LNCaP clone FGC (cell line): ENCODE data around the gene BABAM1.

Experiments
- DNase-seq: peaks from one replicate; pipeline ENCODE4 v3.0.0-alpha.2; 2011; ENCODE audit warnings: low read depth
- H3K4me3 ChIP-seq: 2 replicates; pipeline ENCODE4 v1.5.1; 2011; ENCODE audit warnings: mild to moderate bottlenecking, low read depth, low read length, control low read depth
- TF ChIP-seq, protein P1 (sequence below): IDR thresholded peaks from 2 replicates; pipeline ENCODE4 v1.5.1; 2012; ENCODE audit warnings: mild to moderate bottlenecking; ENCODE audit not compliant: control insufficient read depth, insufficient read depth; ENCODE audit errors: extremely low read depth

BABAM1 gene

DNA sequence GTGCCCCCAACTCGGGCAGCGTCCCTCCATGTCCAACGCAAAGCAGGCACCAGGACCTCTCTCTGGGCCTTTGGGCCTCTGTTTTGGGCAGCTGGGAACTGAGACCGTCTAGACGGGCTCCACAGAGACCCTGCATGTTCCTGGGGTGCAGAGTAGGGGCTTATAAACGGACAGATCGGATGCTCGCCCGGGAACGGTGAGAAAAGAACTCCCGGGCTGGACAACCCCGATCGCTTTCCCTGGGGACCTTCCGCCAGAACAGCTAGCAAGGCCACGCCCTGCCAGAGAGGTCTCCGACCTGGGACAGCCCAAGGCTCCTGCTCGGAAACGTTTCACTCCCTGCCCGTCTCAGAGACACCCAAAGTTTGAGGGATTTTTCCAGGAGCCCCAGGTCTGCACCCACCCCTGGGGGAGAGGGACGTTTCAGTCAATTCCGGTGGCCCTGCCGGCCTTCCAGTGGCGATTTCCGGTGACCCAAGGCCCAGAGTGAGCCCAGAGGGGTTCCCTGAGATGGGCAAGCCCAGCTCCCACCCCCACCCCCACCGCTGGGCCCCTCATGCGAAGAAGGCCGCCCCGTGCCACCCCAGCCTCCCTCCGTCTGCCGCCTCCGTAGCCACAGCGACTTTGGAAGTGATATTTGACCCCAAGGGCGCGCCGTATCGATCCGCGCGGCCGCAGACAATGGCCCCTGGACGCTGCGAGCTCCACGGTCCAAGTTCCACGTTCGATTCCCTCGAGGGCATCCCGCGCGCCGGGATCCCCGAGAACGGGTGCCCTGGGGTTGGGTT lies 23.2 kb upstream of the BABAM1 start:
- no peak for DNase-seq
- TF ChIP-seq, protein P1, sequence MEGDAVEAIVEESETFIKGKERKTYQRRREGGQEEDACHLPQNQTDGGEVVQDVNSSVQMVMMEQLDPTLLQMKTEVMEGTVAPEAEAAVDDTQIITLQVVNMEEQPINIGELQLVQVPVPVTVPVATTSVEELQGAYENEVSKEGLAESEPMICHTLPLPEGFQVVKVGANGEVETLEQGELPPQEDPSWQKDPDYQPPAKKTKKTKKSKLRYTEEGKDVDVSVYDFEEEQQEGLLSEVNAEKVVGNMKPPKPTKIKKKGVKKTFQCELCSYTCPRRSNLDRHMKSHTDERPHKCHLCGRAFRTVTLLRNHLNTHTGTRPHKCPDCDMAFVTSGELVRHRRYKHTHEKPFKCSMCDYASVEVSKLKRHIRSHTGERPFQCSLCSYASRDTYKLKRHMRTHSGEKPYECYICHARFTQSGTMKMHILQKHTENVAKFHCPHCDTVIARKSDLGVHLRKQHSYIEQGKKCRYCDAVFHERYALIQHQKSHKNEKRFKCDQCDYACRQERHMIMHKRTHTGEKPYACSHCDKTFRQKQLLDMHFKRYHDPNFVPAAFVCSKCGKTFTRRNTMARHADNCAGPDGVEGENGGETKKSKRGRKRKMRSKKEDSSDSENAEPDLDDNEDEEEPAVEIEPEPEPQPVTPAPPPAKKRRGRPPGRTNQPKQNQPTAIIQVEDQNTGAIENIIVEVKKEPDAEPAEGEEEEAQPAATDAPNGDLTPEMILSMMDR: no peak
- H3K4me3 ChIP-seq: peak overlapping the region; percentile 96

DNA sequence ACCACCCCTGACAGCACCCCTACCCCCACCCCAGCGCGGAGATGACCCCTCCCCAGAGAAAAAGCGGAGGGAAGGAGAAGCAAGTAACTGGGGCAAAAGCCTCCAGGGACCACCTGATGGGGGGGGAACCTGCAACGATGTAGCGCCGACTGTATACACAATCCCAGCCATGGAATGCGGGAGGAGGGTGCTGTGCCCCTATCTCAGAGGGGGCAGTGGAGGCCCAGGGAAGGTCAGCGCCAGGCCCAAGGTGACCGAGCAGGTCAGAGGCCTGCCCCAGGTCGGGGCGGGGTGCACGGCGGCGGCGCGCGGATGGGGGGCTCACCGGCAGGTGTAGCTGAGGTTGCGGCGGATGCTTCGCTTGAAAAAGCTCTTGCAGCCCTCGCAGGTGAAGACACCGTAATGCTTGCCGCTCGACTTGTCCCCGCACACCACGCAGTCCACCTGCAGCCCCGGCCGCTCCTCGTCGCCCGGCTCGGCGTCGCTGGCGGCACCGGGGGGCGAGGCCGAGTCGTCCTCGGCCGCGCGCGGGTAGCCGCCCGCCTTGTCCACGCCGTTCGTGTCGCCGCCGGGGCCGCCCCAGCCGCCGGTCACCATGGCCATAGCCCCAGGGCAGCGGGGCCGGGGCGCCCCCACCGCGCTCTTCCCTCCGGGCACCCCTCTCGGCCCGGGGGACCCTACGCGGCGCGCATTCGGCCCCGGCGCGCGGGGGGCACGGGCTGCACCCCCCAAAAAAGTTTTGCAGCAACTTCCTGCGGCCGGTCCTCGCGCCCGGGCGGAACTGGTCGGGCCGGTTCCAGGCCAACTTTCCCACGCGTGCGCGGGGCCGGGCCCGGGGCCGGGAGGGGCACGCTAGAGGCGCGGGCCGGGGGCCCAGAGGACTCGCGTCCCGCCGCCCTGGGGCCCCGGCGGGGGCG lies 22.4 kb upstream of the BABAM1 start:
- no peak for DNase-seq
- TF ChIP-seq, protein P1: no peak
- peak overlapping the region; percentile 96 for H3K4me3 ChIP-seq

DNA sequence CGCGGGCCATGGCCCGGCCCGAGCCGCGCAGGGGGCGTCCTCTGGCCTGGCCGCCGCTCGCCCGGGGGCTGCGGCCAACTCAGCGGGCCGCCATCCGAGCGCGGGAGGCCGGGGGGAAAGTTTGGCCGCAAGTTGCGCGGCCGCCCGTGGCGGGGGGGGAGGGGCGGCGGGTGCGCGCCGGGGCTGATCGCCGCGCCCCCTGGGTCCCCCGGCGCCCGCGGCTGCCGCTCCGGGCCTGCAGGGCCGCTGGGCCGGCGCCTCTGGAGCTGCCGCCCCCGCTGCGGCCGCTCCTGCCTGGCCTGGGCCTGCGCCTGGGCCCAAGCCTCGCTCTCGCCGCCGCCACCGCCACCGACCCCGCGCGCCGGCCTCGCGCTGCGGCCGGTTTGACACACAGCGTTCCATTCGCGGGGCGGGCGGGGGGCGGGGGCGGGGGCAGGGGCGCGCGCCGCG lies 21.7 kb upstream of the BABAM1 start, which contains the start of gene NR2F6:
TSS of gene NR2F6 (minus strand) at position 385 of the 450 bp plus-strand sequence. CDS start 699 bp downstream, outside the sequence.
- no peak for DNase-seq
- peak within 1 kb of the TSS; percentile 96 for H3K4me3 ChIP-seq
- TF ChIP-seq, protein P1: no peak

DNA sequence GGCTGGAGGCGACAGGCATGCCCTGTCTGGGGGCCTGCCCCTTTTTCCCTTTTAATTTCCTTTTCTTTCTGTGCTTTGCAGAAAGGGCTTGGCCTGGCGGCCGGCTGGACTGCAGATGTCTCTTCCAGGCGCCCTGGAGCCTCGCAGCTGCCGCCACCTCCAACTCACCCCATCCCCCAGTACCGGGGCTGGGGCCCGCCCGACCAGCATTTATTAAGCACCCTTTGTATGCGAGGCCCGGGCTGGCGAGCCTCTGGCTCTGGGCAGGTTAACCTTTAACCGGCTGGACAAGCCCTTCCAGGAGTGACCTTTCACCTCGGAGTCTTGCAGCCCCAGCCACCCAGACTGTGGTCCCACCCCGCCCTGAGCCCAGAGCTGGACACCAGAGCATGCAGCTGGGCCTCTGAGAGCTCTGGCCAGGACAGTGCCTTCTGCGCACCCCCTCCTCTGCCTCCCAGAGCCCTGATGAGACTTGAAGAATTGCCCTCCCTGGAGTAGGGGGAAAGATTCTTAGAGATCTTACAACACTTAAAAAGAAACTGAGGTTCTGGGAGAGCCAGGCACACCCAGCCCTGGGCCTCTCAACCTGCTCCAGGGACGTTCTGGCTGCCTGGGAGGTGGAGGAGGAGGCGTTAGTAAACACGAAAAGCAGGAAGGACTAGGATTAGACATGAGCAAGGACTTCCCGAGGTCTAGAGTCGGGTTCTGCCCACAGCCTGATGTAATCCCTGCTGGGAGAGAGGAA lies 20.4 kb upstream of the BABAM1 start:
- peak overlapping the region; percentile 49; the same call in 1 of the 2 replicates for H3K4me3 ChIP-seq
- no peak for DNase-seq
- TF ChIP-seq, protein P1: no peak

DNA sequence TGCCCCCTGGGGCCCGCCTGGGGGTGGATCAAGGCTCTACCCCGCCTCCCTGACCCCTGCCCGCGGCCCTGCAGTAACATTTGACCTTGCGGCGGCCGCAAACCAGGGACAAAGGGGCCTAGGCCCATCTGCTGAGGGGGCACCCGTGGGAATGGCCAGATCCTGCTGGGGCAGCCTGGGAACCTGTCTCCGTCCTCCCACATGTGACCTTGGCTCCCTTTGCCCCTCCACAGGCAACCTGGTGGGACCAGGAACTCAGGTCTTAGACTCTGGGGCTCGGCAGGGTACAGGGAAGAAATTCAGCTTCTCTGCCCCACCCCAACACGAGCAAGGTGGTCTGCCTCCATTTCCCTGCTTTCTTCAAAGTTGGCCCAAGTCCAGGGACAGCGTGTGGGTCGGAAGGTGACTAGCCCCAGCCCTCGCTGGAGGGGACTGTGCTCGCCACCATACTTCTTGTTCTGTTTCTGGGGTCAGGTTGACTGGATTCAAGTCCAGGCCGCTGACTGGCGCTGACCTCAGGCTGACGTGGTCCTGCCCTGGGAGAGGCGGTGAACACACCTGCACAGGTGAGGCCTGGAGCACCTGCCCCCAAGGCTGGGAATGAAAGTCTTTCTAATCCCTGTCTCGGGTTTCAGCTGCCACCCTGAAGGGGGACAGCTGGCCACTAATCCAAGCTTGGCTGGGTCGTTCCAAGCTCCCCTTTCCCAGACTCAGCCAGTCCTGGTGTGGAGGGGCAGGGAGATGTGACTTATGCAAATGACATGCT lies 19.0 kb upstream of the BABAM1 start:
- DNase-seq: no peak
- TF ChIP-seq, protein P1: no peak
- no peak overlapping the region for H3K4me3 ChIP-seq
